Fibroblast of gingiva (primary cell): ENCODE measurements around the gene MMP1.
"Not testable (repeated sequence)": the region's sequence is repeated elsewhere in the genome, so short reads cannot be mapped to it uniquely, and the experiment has no call there.

Source experiments
- DNase-seq: peaks from one replicate; pipeline ENCODE4 v3.0.0-alpha.2; 2011; ENCODE audit warnings: low read depth

Gene MMP1

DNA sequence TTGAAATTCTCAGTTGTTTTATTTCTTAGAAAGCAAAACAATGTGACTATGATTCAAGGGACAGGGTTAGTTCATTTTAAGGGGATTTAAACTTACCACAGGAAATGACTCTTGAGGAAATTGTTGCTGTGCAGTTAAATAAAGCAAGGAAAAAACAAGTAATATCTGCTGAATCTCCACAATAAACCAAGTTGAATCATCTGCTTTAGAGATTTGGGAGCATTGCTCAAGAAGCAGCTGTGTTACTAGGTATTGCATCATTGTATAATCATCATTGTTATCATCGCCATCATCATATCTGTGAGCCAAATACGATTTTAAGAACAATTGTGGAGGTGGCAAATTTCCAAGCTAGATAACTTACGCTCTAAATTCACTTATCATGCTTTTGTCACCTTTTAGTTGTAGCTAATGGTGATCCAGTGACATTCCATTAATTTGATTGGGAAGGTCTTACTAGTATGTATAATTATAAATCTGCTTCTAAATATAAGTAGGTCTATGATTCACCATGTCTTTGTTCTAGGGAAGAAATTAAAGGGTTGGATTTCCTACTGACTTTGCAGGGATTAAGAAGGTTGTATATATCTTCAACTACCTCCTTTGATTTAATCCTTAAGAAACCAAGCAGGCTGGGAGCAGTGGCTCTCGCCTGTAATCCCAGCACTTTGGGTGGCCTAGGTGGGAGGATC, 37.5 kb downstream of the MMP1 start:
- peak; percentile 88 for DNase-seq

DNA sequence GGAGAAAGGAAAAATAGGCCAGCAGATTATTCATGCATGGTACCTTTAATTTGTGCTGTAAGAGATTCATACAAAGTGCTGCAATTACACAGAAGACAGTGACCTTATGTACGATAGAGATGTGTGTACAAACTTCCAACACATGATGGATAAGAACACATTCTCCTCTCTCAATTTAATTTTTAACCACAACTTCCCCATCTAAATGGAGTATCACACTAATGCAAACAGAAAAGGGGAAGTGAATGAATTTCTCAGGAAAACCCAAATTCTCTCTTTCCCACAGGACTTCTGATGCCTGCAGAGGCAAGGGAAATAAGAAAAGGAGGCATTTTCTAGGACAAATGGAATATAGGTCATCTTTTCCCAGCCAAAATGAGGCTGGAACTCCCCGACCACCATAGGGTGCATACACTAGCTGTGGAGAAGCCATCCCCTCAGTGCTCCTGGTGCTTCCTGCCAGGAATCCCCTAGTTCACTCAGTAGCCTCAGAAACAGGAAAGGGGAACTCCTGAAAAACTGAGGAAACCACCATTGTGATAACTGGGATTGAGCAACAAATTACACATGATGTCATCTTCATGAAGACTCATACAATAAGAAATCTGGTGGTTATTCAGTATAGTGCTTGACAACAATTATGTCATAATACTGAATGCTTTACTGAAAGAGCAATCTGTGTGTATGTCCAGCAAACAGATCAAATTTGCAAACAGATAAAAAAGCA, 40.0 kb downstream of the MMP1 start:
- DNase-seq, result peak; percentile 26

DNA sequence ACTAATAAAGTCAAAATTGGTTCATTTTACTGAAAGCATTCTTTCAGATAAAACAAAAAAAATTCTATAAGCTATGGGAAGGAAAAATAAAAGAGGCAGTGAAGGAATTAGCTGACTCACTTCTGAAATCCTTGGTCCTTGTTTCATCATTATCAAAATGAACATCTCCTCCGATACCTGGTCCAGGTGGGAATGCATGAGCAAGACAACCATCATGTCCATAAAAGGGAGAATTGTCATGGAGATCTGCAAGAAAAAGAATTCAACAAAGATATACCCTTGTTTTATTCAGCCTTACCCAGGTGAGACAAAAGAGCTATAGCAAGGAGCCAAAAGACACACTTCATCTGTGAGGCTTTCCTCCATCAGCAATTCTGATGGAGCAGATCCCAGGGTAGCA, 44.7 kb downstream of the MMP1 start:
- no peak for DNase-seq

DNA sequence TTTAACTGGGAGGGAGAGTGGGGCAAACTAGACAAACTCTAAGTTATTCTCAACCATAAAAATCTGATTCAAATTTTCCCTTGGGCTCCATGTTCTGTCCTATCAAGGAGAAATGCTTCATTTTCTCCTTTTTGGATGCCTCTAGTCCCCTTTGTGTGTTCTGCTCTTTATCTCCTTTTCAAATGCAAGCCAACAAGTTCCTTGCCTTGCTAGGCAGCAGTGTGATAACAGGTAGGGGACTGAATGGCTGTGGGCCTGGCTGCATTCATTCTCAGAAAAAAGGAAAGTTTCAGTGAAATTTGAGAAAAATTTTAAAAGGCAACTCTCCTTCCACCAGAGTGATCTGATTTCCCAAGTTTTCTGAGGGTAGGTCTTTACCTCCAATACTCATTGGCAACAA, 46.3 kb downstream of the MMP1 start:
- DNase-seq, result no peak

DNA sequence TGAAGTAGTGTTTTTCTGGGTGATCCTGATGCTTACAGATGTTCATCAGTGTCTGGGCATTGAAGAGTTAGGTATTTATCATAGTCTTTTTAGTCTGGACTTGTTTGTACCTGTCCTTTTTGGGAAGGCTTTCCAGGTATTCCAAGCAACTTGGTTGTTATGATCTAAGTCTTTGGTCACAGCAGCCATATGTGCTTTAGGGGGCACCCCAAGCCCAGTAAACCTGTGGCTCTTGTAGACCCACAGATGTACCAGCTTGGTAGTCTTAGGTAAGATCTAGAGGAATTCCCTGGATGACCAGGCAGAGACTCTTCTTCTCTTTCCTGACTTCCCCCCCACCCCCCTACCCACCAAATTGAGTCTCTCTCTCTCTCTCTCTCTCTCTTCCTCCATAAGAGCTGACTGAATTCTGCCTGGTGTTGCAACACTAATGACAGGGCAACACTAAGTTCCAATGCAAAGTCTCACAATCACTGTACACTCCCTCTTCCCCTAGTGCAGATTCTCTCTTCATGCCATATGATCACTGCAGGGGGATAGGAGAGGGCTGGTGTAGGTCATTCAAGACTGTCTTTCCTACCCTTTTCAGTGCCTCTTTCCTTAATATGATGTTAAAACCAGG, 48.7 kb downstream of the MMP1 start:
- DNase-seq, result no peak

DNA sequence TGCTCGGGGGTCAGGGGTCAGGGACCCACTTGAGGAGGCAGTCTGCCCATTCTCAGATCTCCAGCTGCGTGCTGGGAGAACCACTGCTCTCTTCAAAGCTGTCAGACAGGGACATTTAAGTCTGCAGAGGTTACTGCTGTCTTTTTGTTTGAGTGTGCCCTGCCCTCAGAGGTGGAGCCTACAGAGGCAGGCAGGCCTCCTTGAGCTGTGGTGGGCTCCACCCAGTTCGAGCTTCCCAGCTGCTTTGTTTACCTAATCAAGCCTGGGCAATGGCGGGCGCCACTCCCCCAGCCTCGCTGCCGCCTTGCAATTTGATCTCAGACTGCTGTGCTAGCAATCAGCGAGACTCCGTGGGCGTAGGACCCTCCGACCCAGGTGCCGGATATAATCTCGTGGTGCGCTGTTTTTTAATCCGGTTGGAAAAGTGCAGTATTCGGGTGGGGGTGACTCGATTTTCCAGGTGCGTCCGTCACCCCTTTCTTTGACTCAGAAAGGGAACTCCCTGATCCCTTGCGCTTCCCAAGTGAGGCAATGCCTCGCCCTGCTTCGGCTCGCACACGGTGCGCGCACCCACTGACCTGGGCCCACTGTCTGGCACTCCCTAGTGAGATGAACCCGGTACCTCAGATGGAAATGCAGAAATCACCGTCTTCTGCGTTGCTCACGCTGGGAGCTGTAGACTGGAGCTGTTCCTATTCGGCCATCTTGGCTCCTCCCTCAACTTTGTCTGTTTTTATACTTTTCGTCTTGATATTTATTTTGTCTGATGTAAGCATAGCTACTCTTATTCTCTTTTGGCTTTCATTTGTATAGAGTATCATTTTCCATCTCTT, 51.0 kb downstream of the MMP1 start:
- DNase-seq, result not testable (repeated sequence)
